GM18520 (cell line): ENCODE data around the gene TMEM263.
"Not testable (repeated sequence)": the region's sequence is repeated elsewhere in the genome, so short reads cannot be mapped to it uniquely, and the experiment has no call there.

Source experiments
- ATAC-seq: cut with Tn5 transposase; IDR thresholded peaks from one replicate; pipeline ENCODE4 v1.9.1; 2021; ENCODE audit not compliant: unreplicated experiment

The TMEM263 gene

DNA sequence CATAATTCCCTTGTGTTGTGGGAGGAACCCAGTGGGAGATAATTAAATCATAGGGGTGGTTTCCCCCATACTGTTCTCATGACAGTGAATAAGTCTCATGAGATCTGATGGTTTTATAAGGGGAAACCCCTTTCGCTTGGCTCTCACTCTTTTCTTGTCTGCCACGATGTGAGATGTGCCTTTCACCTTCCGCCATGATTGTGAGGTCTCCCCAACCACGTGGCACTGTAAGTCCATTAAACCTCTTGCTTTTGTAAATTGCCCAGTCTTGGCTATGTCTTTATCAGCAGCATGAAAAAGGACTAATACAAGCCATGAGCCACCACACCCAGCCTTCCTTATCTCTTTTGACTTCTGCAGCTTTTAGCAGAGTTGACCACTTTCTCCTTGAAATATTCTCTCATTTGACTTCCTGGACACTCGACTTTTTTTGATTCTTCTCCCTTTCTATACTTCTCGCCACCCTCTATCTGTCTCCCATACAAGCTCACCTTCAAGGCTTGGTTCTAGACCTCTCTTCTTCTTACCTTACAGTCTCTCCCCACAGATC is 29.0 kb downstream of the TMEM263 start:
- ATAC-seq = no peak

DNA sequence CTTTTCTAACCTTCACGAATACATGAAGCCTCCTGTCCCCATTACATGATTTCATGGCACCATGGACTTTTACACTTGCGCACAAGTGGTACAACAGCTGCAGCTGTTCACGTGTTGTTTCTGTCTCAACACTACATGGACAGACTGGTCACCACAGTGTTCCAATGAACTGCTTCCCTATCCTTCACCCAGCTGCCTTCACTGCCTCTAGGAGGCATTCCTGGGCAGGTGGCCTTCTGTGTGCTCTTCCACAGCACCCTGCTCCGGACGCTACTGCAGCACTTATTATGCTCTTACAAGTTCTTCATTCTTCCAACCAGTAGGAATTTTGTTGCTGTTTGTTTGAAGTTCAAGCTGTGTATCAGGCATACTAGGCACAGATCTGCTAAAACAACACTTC is 29.8 kb downstream of the TMEM263 start:
- ATAC-seq = no peak

GRCh38 chr12:106986135-106986534 is 30.4 kb downstream of the TMEM263 start:
- no peak for ATAC-seq

GRCh38 chr12:106986625-106987389 is 31.1 kb downstream of the TMEM263 start, which contains the start of gene MTERF2:
TSS of gene MTERF2 (minus strand) at chr12:106987146. CDS start at chr12:106978714, 8,432 bp downstream.
- peak; percentile 83 for ATAC-seq

DNA sequence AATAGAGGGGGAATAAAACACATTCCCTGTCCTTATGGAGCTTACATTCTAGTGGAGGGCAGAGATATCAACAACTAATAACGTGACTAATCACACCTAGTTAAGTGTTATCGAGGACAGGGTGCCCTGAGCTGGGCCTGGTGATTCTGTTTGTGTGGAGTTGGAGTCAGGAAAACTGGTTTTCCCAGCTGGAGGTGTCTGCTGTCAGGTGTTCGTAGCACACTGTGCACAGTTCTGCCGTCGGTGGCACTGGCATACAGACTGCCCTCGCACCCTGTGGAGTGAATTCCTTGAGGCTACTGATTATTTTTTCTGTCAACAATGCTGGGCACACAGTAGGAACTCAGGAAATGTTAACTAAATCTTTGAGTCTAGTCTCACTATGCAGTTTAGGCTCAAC is 32.1 kb downstream of the TMEM263 start:
- no peak for ATAC-seq

GRCh38 chr12:106994579-106995220 is 39.0 kb downstream of the TMEM263 start:
- no peak for ATAC-seq

- not testable (repeated sequence) for ATAC-seq
Measured at GRCh38 chr12:106996102-106996501, 40.4 kb downstream of the TMEM263 start.

DNA sequence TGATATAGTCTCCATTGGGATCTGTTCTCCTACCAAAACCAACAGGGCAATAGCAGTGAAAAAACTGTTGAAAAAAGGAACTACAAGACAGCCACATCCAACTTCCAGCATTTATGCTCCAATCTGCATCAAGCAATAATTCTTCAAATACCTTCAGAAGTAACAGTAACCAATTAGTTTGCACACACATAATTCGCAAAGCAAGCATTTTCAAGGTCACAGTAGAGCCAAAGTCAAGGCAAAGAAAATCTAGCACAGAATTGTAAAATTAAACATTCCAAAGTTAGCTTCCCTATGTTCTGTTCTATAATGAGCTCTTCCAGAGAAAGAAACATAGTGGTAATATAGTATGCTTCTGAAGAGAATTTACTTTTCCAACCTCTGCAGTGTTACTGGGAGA is 42.2 kb downstream of the TMEM263 start:
- ATAC-seq = no peak

GRCh38 chr12:106999446-106999845 is 43.7 kb downstream of the TMEM263 start:
- ATAC-seq = no peak

DNA sequence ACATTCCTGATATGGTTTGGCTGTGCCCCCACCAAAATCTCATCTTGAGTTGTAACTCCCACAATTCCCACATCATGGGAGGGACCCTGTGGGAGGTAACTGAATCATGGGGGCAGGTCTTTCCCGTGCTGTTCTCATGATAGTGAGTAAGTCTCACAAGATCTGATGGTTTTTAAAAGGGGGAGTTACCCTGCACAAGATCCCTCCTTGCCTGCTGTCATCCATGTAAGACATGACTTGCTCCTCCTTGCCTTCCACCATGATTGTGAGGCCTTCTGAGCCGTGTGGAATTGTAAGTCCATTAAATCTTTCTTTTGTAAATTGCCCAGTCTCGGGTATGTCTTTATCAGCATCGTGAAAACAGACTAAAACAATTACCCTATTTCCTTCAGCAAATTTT is 47.0 kb downstream of the TMEM263 start:
- ATAC-seq = not testable (repeated sequence)

GRCh38 chr12:107007411-107007810 is 51.7 kb downstream of the TMEM263 start:
- ATAC-seq = no peak

DNA sequence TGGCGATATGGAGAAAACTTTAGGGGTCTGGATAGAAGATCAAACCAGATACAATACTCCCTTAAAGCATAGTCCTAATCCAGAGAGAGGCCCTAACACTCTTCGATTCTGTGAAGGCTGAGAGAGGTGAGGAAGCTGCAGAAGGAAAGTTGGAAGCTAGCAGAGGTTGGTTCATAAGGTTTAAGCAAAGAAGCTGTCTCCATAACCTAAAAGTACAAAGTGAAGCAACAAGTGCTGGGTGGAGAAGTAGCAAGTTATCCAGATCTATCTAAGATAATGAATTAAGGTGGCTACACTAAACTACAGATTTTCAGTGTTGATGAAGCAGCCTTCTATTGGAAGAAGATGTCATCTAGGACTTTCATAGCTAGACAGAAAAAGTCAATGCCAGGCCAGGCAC is 55.8 kb downstream of the TMEM263 start:
- no peak for ATAC-seq

DNA sequence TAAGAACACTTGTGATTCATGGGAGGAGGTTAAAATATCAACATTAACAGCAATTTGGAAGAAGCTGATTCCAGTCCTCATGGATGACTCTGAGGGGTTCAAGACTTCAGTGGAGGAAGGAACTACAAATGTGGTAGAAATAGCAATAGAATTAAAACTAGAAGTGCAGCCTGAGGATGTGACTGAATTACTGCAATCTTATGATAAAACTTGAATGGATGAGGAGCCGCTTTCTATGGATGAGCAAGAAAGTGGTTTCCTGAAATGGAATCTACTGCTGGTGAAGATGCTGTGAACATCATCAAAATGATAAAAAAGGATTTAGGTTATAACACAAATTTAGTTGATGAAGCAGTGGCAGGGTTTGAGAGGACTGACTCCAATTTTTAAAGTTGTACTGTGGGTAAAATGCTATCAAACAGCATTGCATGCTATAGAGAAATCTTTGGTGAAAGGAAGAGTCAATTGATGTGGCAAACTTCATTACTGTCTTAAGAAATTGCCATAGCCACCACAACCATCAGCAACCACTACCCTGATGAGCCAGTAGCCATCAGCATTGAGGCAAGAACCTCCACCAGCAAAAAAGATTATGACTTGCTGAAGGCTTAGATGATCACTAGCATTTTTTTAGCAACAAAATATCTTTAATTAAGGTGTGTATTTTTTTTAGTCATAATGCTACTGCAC is 57.2 kb downstream of the TMEM263 start:
- ATAC-seq = no peak

GRCh38 chr12:107014055-107014454 is 58.3 kb downstream of the TMEM263 start:
- no peak for ATAC-seq

- no peak for ATAC-seq
Measured at GRCh38 chr12:107017042-107017441, 61.3 kb downstream of the TMEM263 start.

GRCh38 chr12:107019546-107019945 is 63.8 kb downstream of the TMEM263 start:
- no peak for ATAC-seq
